ENCODE measurements around the gene VPS36. TPM values are rescaled to one million over a fixed set of nuclear protein-coding genes. Genes with fewer than 3 reads are reported as not detected.

The VPS36 gene, protein sequence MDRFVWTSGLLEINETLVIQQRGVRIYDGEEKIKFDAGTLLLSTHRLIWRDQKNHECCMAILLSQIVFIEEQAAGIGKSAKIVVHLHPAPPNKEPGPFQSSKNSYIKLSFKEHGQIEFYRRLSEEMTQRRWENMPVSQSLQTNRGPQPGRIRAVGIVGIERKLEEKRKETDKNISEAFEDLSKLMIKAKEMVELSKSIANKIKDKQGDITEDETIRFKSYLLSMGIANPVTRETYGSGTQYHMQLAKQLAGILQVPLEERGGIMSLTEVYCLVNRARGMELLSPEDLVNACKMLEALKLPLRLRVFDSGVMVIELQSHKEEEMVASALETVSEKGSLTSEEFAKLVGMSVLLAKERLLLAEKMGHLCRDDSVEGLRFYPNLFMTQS
- total RNA-seq, result 30.6 and 30.9 TPM in 2 replicates

DNA sequence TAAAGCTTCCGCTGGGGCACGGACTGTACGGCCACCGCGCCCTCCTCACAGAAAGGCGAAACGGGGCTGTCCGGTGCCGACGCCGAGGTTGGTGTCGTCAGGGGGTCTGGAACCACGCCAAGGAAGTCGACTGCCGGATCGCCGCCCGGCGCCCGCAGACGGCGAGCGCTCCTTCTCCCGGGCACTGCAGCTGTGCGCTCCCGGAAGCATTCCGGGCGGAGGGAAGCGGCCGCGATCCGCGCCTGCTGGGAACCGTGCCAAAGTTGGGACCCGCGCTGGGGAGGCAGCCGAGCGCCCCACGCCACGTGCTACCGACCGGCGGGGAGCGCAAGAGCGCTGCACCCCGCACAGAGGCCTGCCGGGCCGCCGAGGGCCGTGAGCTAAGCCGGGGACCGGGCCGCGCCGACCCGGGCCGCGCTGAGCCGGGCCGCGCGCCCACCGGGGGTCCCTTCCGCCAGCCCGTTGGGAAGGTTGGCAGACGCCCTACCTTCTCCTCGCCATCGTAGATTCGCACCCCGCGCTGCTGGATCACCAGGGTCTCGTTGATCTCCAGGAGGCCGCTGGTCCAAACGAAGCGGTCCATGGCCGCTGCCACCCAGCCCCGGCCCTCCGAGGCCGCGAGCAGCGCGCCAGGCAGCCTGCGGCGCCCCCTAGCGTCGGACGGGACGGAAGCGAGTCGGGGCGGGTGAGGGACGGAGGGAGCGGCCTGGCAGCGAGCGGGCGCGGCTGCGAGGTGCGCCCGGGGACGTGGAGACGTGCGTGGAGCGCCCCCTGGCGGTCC, at the start of gene VPS36:
Gene VPS36 (minus strand): TSS at position 623 of the 781 bp plus-strand sequence. CDS start 40 bp downstream, at position 583.

DNA sequence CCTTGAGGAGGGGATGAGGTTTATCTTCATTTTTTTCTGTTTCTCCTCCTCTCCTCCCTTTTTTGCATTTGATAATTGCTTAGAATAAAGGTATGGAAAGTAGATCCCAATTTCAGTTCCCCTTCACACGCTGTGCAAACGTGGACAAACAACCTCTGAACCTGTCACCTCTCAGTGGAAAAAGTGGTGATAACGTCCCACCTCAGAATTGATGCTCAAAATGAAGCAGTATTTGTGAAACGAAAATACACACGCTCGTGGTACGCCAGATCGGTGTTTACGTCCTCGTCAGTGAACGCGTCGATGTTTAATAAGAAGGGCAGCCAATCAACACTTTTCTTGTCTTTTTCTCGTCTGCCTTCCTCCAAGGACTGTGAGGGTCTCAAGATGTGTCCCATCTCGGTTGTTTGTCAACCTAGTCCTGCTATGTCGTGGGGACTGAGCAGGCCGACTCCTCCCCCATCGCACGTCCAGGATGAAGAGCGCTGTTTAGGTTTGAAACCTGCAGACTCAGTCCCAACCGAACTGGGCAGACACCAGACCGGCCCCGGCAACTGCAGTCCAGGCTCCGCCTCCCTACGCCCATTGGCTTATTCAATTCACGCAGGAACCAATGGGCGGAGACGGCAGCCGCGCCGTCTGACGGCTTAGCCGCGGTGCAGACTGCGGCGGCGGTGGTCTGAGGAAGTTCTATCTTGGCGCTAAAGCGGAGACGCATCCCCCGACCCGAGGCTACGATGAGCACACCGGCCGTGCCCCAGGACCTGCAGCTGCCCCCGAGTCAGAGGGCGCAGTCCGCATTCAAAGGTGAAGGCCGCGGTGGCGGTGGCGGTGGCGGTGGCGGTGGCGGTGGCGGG, 4.6 kb upstream of the VPS36 start, which contains the start of gene CKAP2:
Gene CKAP2 (plus strand): TSS at position 659 of the 857 bp plus-strand sequence. CDS start 79 bp downstream, at position 738.

DNA sequence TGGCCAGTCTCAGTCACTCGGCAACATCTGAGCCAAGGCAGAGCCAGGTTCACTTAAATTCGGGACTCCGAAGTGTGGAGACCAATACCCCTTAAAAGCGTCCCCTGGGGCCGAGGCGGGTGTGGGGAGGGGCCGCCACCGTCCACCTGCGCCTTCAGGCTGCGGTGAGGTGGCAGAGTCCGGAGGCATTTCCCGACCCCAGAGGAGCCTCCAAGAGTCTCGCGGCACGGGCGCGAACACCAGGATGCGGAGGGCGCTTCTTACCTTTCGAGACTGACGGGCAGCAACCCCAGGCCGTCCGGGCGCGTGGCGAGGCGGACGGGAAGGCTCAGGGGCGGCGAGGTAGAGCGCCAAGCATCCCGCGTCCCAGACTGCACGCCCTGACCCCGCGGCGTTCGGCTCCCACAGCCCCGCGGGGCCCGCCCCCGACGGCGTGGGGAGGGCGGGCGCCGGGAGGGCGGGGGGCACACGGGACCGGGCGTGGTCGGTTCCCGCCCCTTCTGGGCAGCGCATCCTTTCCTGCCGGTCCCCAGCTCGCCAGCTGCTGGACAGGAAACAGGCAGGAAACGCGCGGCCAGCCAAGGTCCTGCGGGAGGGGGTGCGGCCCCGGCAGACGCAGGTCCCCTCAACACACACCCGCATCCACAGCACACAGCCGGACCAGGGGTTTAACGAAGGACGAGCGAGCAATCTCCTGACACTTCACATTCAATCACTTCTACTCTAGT, 44.5 kb downstream of the VPS36 start, which contains the start of gene THSD1:
Gene THSD1 (minus strand): TSS at position 406 of the 728 bp plus-strand sequence. CDS start 3,572 bp downstream, outside the sequence.

Small RNA genes lying within 50 kb of the gene (small RNA-seq; reads per million reads assigned to genes)
- not detected for gene RNY4P24

Other genes starting within 250 kb of the VPS36 start
- gene THSD1, start 44.5 kb downstream of the VPS36 start, total RNA-seq, result 0.87 and 1.2 TPM in 2 replicates
- gene CKAP2, start 4.8 kb upstream of the VPS36 start, total RNA-seq, result 14.1 and 21.3 TPM in 2 replicates
- 1.8 and 2.7 TPM in 2 replicates for gene HNRNPA1L2, start 191.8 kb upstream of the VPS36 start, total RNA-seq
- 25.5 and 44.0 TPM in 2 replicates for gene SUGT1, start 202.2 kb upstream of the VPS36 start, total RNA-seq